HCT116 (cell line): ENCODE results near the gene MAP3K7CL. TPM values are rescaled to one million over a fixed set of nuclear protein-coding genes. Genes with fewer than 3 reads are reported as not detected.
A peak's percentile ranks its signal among the peaks of the same experiment; 100 is the strongest.

Experiments
- ATAC-seq: fragments of 200-7000 bp; cut with Tn5 transposase; 2 replicates; pipeline ENCODE4 v1.9.1; 2020; ENCODE audit warnings: mild to moderate bottlenecking, moderate library complexity
- BruUV-seq: library from RNA; stranded (reverse); fragments of 400-500 nt; replicated peaks from 2 replicates; lab custom pipeline; 2021; lab: Mats Ljungman, UMichigan
- CTCF ChIA-PET: fragments of 300-600 bp; sonication (Branson Sonifier 250); formaldehyde crosslinking; loops from one replicate; lab custom pipeline; 2021; ENCODE audit warnings: antibody characterized with exemption; lab: Charles Lee
- POLR2A ChIA-PET: fragments of 300-600, 350-600 bp; sonication (Branson Sonifier 250); formaldehyde crosslinking; loops from one replicate; lab custom pipeline; 2021; ENCODE audit warnings: antibody characterized with exemption; lab: Charles Lee
- RAD21 ChIA-PET, 2 experiments: fragments of 300-600 bp; sonication (Branson Sonifier 250); formaldehyde crosslinking; loops; one replicate each; lab custom pipeline; 2023; ENCODE audit warnings: low total read pairs in 2 of 2; ENCODE audit not compliant: uncharacterized antibody in 2 of 2, unreplicated experiment in 2 of 2, low non-redundant PET in 1 of 2; lab: Charles Lee
- DNase-seq: peaks from one replicate; pipeline ENCODE4 v3.0.0-alpha.2; 2010; ENCODE audit warnings: low read depth, low spot score
- H2AFZ ChIP-seq: fragments of 200-600 bp; shearing (Covaris generic), sonication (generic); 2 replicates; pipeline ENCODE4 v1.6.1; 2017; ENCODE audit warnings: low read depth, mixed run types, mixed read lengths, antibody characterized with exemption, low read length; ENCODE audit not compliant: poor library complexity, severe bottlenecking
- H3K27ac ChIP-seq: 2 replicates; pipeline ENCODE4 v1.5.1; 2012; ENCODE audit warnings: low read depth, low read length
- H3K27me3 ChIP-seq: fragments of 200-600 bp; sonication (generic); 2 replicates; pipeline ENCODE4 v1.6.1; 2016; ENCODE audit warnings: mixed run types, low read length, mixed read lengths; ENCODE audit not compliant: insufficient read depth
- H3K36me3 ChIP-seq, 2 experiments: fragments of 200-500 bp in 1 of 2; fragments of 200-600 bp in 1 of 2; sonication (Bioruptor generic) in 1 of 2; sonication (generic) in 1 of 2; 2 replicates each; pipeline versions ENCODE4 v1.5.1 to v1.6.1; 2014 to 2016; ENCODE audit warnings: low read length in 2 of 2, inconsistent platforms in 1 of 2, mixed read lengths in 1 of 2, mixed run types in 1 of 2; ENCODE audit not compliant: insufficient read depth in 2 of 2, control insufficient read depth in 1 of 2
- H3K4me1 ChIP-seq, 2 experiments: fragments of 200-600 bp in 1 of 2; sonication (generic) in 1 of 2; 2 replicates each; pipeline versions ENCODE4 v1.5.1 to v1.6.1; 2012 to 2017; ENCODE audit warnings: low read length in 2 of 2, inconsistent platforms in 1 of 2, mild to moderate bottlenecking in 1 of 2, mixed read lengths in 1 of 2, mixed run types in 1 of 2, moderate library complexity in 1 of 2; ENCODE audit not compliant: insufficient read depth in 2 of 2, control insufficient read depth in 1 of 2
- H3K4me2 ChIP-seq: fragments of 200-600 bp; sonication (generic); 2 replicates; pipeline ENCODE4 v1.6.1; 2017; ENCODE audit warnings: mixed run types, low read length, mixed read lengths
- H3K4me3 ChIP-seq, 2 experiments: fragments of 200-600 bp in 1 of 2; sonication (generic) in 1 of 2; replicated peaks in 1 of 2; 2 replicates each; pipeline ENCODE4 v1.5.1; 2011 to 2016; ENCODE audit warnings: low read length in 2 of 2, control low read depth in 1 of 2, low read depth in 1 of 2, mild to moderate bottlenecking in 1 of 2, mixed read lengths in 1 of 2, mixed run types in 1 of 2
- H3K79me2 ChIP-seq: fragments of 200-600 bp; sonication (generic); 2 replicates; pipeline ENCODE4 v1.6.1; 2017; ENCODE audit warnings: mild to moderate bottlenecking, mixed run types, low read length, moderate library complexity, mixed read lengths; ENCODE audit not compliant: insufficient read depth
- H3K9ac ChIP-seq: fragments of 200-600 bp; sonication (generic); 2 replicates; pipeline ENCODE4 v1.6.1; 2016; ENCODE audit warnings: low read length, mixed read lengths
- H3K9me2 ChIP-seq: fragments of 200-600 bp; sonication (generic), shearing (Covaris generic); 2 replicates; pipeline ENCODE4 v1.6.1; 2017; ENCODE audit warnings: mixed run types, mild to moderate bottlenecking, moderate library complexity; ENCODE audit not compliant: insufficient read depth
- H3K9me3 ChIP-seq, 2 experiments: fragments of 200-500 bp in 1 of 2; fragments of 200-600 bp in 1 of 2; sonication (Bioruptor generic) in 1 of 2; sonication (generic) in 1 of 2; 2 replicates each; pipeline ENCODE4 v1.6.1; 2014 to 2017; ENCODE audit warnings: low read length in 2 of 2, mixed read lengths in 2 of 2, inconsistent platforms in 1 of 2, low read depth in 1 of 2, mild to moderate bottlenecking in 1 of 2, mixed run types in 1 of 2, moderate library complexity in 1 of 2; ENCODE audit not compliant: control insufficient read depth in 1 of 2, insufficient read depth in 1 of 2
- H4K20me1 ChIP-seq: fragments of 200-600 bp; sonication (generic), shearing (Covaris generic); 2 replicates; pipeline ENCODE4 v1.6.1; 2017; ENCODE audit warnings: mixed run types, mild to moderate bottlenecking, moderate library complexity; ENCODE audit not compliant: insufficient read depth
- ATF3 ChIP-seq: IDR thresholded peaks from 2 replicates; pipeline ENCODE4 v1.6.1; 2012
- CBX3 ChIP-seq: IDR thresholded peaks from 2 replicates; pipeline ENCODE4 v1.6.1; 2012; ENCODE audit warnings: low read depth
- ELF1 ChIP-seq: IDR thresholded peaks from 2 replicates; pipeline ENCODE4 v1.6.1; 2012; ENCODE audit warnings: low read depth, borderline replicate concordance
- FOSL1 ChIP-seq: IDR thresholded peaks from 2 replicates; pipeline ENCODE4 v1.6.1; 2012; ENCODE audit warnings: low read depth
- JUND ChIP-seq: IDR thresholded peaks from 2 replicates; pipeline ENCODE4 v1.6.1; 2012
- POLR2A ChIP-seq: IDR thresholded peaks from 2 replicates; pipeline ENCODE4 v1.7.0; 2011; ENCODE audit warnings: borderline replicate concordance; ENCODE audit not compliant: insufficient read depth, insufficient read length; ENCODE audit errors: extremely low read depth
- POLR2AphosphoS5 ChIP-seq: IDR thresholded peaks from 2 replicates; pipeline ENCODE4 v1.6.1; 2011; ENCODE audit warnings: mild to moderate bottlenecking, low read depth, low read length, moderate library complexity
- REST ChIP-seq: IDR thresholded peaks from 2 replicates; pipeline ENCODE4 v1.6.1; 2012; ENCODE audit warnings: low read depth
- ZFX ChIP-seq: fragments of 450-650 bp; IDR thresholded peaks from 2 replicates; pipeline ENCODE4 v1.6.1; 2017
- intact Hi-C: fragments of 100-400 bp; cut with micrococcal nuclease; formaldehyde crosslinking; loops from 2 replicates; pipeline ENCODE4 v1.10.0; 2022
- total RNA-seq: library from RNA; stranded (reverse); gene quantifications from one replicate; pipeline ENCODE4 v1.2.1, GENCODE V29; 2021; ENCODE audit not compliant: unreplicated experiment

MAP3K7CL gene
- total RNA-seq, 1 experiment from 2014 or later, result 0.57 TPM

- ChIA-PET RAD21 (no interaction called here), CTCF (interaction anchor here (1.4 kb wide), 1 partner anchor 18 kb away, joined by 3 read pairs; no protein-coding TSS in a partner anchor), POLR2A (no interaction called here)
- no peaks in the 10 kb centered on the region for H3K9me3 ChIP-seq
- H3K27ac ChIP-seq, result peak overlapping the region; percentile 60; the same call in 1 of the 2 replicates
- no peak for TF ChIP-seq JUND
- TF ChIP-seq POLR2A, result no peak
- ATAC-seq, result no peak
- no peaks in the 10 kb centered on the region for H3K36me3 ChIP-seq
- no peaks in the 10 kb centered on the region for H3K9me2 ChIP-seq
- H3K27me3 ChIP-seq, result no peaks in the 10 kb centered on the region
- H3K4me2 ChIP-seq, result peak overlapping the region; percentile 76
- H3K4me1 ChIP-seq, result peaks cover 20 to 47% of the 10 kb centered on the region in 2 experiments
- BruUV-seq, result no TSS peak
- intact Hi-C loops, result no loop called here
- no peak for DNase-seq
- peak overlapping the region; percentile 79 for H2AFZ ChIP-seq
- no peaks in the 10 kb centered on the region for H4K20me1 ChIP-seq
- no peaks in the 10 kb centered on the region for H3K79me2 ChIP-seq
- peak overlapping the region in 1 of 2 experiments; percentile 50; a peak in 1 of 4 replicates for H3K4me3 ChIP-seq
- peak overlapping the region; percentile 48 for H3K9ac ChIP-seq
Measured at GRCh38 chr21:29182691-29183092, 52.2 kb downstream of the MAP3K7CL start.

GRCh38 chr21:29184037-29184436 lies 53.6 kb downstream of the MAP3K7CL start:
- Histone ChIP-seq H3K36me3 (no peaks in the 10 kb centered on the region), H3K4me1 (peaks cover 25 to 54% of the 10 kb centered on the region in 2 experiments), H3K79me2 (no peaks in the 10 kb centered on the region), H3K9me2 (no peaks in the 10 kb centered on the region), H3K4me2 (no peak overlapping the region), H4K20me1 (no peaks in the 10 kb centered on the region), H2AFZ (peak overlapping the region; percentile 4), H3K27me3 (no peaks in the 10 kb centered on the region), H3K9ac (no peak overlapping the region), H3K27ac (no peak overlapping the region), H3K4me3 (no peak overlapping the region), H3K9me3 (no peaks in the 10 kb centered on the region)
- intact Hi-C loops, result no loop called here
- ATAC-seq (no peak), DNase-seq (no peak)
- no TSS peak for BruUV-seq
- ChIA-PET POLR2A (no interaction called here), RAD21 (no interaction called here), CTCF (no interaction called here)
- TF ChIP-seq POLR2AphosphoS5 (no peak), REST (no peak), CBX3 (no peak), FOSL1 (no peak), ATF3 (no peak), ELF1 (no peak), ZFX (no peak)
